Smooth muscle cell (in vitro differentiated cells): ENCODE measurements around the gene TBC1D13. TPM values are rescaled to one million over a fixed set of nuclear protein-coding genes. Genes with fewer than 3 reads are reported as not detected.
"Not testable (repeated sequence)": the region's sequence is repeated elsewhere in the genome, so short reads cannot be mapped to it uniquely, and the experiment has no call there.

ENCODE experiments used
- DNase-seq: peaks from one replicate; lab custom pipeline; 2025; ENCODE audit not compliant: unreplicated experiment; lab: John Stamatoyannopoulos, UW
- H2AFZ ChIP-seq: fragments of 200-600 bp; sonication (generic); 2 replicates; pipeline ENCODE4 v1.6.0; 2016; ENCODE audit warnings: antibody characterized with exemption, low read depth, mild to moderate bottlenecking
- H3F3A ChIP-seq: fragments of 200-600 bp; sonication (generic); 2 replicates; pipeline ENCODE4 v1.6.0; 2017; ENCODE audit warnings: antibody characterized with exemption, low read depth
- H3K27ac ChIP-seq: fragments of 200-600 bp; sonication (generic); 2 replicates; pipeline ENCODE4 v1.5.1; 2016; ENCODE audit warnings: low read depth, mild to moderate bottlenecking
- H3K27me3 ChIP-seq: fragments of 200-600 bp; sonication (generic); 2 replicates; pipeline ENCODE4 v1.6.1; 2016; ENCODE audit warnings: low read depth, mild to moderate bottlenecking
- H3K36me3 ChIP-seq: fragments of 200-600 bp; sonication (generic); 2 replicates; pipeline ENCODE4 v1.5.1; 2016; ENCODE audit warnings: low read depth
- H3K4me1 ChIP-seq: fragments of 200-600 bp; sonication (generic); 2 replicates; pipeline ENCODE4 v1.5.1; 2016; ENCODE audit warnings: low read depth
- H3K4me2 ChIP-seq: fragments of 200-600 bp; sonication (generic); 2 replicates; pipeline ENCODE4 v1.6.0; 2016; ENCODE audit warnings: mild to moderate bottlenecking
- H3K4me3 ChIP-seq: fragments of 200-600 bp; sonication (generic); 2 replicates; pipeline ENCODE4 v1.5.1; 2016; ENCODE audit warnings: mild to moderate bottlenecking
- H3K79me2 ChIP-seq: fragments of 200-600 bp; sonication (generic); 2 replicates; pipeline ENCODE4 v1.6.0; 2016; ENCODE audit warnings: low read depth, mild to moderate bottlenecking
- H3K9ac ChIP-seq: fragments of 200-600 bp; sonication (generic); 2 replicates; pipeline ENCODE4 v1.6.0; 2016; ENCODE audit warnings: low read depth
- H3K9me3 ChIP-seq: fragments of 200-600 bp; sonication (generic); replicated peaks from 2 replicates; pipeline ENCODE4 v1.5.1; 2016; ENCODE audit warnings: low read depth
- H4K20me1 ChIP-seq: fragments of 200-600 bp; sonication (generic); 2 replicates; pipeline ENCODE4 v1.6.0; 2016; ENCODE audit warnings: low read depth
- WGBS: methylation state at CpG from one replicate; pipeline ENCODE4 v1.1.7; 2016; ENCODE audit warnings: low lambda C conversion rate; 5-methylcytosine and 5-hydroxymethylcytosine counted together
- polyA plus RNA-seq: library from polyadenylated mRNA; unstranded; fragments of >200 nt; fragmentation: Nextera tagmentation; extraction: Ambion mirVana; gene quantifications from 2 replicates; pipeline ENCODE4 v1.2.1, GENCODE V29; 2016
- total RNA-seq: library from RNA; depleted of rRNA; stranded (reverse); fragments of >200 nt; gene quantifications from 2 replicates; pipeline ENCODE4 v1.2.3, GENCODE V29; 2014
- TF ChIP-seq, protein P1 (sequence below): fragments of 200-600 bp; sonication (generic); IDR thresholded peaks from 2 replicates; pipeline ENCODE4 v1.5.1; 2017; ENCODE audit warnings: borderline replicate concordance, mild to moderate bottlenecking, antibody characterized with exemption; ENCODE audit not compliant: insufficient read depth, poor library complexity, severe bottlenecking

The TBC1D13 gene
- total and polyA plus RNA-seq, 2 experiments from 2014 or later = 7.6 to 29.3 TPM

DNA sequence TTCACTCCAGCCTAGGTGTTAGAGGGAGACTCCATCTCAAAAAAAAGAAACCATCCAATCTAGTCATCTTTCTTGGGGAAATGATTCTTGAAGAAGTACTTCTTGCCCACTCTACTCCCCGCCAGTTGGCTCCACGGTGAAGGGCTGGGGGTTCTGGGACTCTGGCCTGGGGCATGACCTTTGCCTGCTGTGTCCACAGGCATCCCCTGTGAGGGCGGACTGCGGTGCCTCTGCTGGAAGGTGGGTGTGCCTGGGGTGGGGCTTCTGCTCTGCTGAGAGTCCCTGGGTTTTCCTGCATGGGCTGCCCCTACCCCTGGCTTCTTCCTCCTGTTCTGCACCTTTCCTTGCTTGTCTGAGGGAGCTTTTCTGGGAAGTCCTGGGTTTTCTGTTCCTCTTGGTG, 3.5 kb downstream of the TBC1D13 start:
- H3K4me2 ChIP-seq = no peak overlapping the region
- peaks cover 6% of the 10 kb centered on the region for H3K4me1 ChIP-seq
- H3F3A ChIP-seq = no peaks in the 10 kb centered on the region
- H2AFZ ChIP-seq = no peak overlapping the region
- H4K20me1 ChIP-seq = no peaks in the 10 kb centered on the region
- H3K4me3 ChIP-seq = no peak overlapping the region
- WGBS = 96% methylated on average over 4 of the region's 4 CpGs
- no peaks in the 10 kb centered on the region for H3K27me3 ChIP-seq
- H3K79me2 ChIP-seq = peaks cover 12% of the 10 kb centered on the region
- no peaks in the 10 kb centered on the region for H3K36me3 ChIP-seq
- TF ChIP-seq, protein P1, sequence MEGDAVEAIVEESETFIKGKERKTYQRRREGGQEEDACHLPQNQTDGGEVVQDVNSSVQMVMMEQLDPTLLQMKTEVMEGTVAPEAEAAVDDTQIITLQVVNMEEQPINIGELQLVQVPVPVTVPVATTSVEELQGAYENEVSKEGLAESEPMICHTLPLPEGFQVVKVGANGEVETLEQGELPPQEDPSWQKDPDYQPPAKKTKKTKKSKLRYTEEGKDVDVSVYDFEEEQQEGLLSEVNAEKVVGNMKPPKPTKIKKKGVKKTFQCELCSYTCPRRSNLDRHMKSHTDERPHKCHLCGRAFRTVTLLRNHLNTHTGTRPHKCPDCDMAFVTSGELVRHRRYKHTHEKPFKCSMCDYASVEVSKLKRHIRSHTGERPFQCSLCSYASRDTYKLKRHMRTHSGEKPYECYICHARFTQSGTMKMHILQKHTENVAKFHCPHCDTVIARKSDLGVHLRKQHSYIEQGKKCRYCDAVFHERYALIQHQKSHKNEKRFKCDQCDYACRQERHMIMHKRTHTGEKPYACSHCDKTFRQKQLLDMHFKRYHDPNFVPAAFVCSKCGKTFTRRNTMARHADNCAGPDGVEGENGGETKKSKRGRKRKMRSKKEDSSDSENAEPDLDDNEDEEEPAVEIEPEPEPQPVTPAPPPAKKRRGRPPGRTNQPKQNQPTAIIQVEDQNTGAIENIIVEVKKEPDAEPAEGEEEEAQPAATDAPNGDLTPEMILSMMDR = no peak
- no peaks in the 10 kb centered on the region for H3K9me3 ChIP-seq
- no peak for DNase-seq
- H3K9ac ChIP-seq = no peak overlapping the region
- no peak overlapping the region for H3K27ac ChIP-seq

DNA sequence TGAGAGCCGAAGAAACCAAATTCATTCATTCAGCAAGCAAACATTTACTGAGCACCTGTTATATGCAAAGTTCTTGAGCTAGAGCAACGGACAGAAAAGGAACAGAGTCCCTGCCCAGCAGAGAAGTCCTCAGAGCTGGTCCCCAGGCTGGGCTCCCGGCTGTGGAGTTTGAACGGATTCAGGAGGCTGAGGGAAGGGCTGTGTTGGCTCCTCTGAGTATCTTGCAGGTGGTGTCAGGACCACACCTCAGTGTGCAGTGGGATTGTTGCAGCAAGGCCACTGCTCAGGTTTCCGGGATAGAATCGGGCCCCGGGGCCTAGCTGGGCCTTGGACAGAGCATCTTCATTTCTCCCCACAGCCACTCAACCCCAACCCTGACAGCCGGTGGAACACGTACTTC, 5.1 kb downstream of the TBC1D13 start:
- no peaks in the 10 kb centered on the region for H3F3A ChIP-seq
- H3K79me2 ChIP-seq = peaks cover 12% of the 10 kb centered on the region
- H3K36me3 ChIP-seq = no peaks in the 10 kb centered on the region
- no peaks in the 10 kb centered on the region for H3K27me3 ChIP-seq
- WGBS = 84% methylated on average over 9 of the region's 9 CpGs
- no peaks in the 10 kb centered on the region for H4K20me1 ChIP-seq
- H3K4me1 ChIP-seq = peaks cover 6% of the 10 kb centered on the region
- no peak for DNase-seq
- H3K9ac ChIP-seq = no peak overlapping the region
- no peak overlapping the region for H2AFZ ChIP-seq
- no peak overlapping the region for H3K27ac ChIP-seq
- no peak overlapping the region for H3K4me2 ChIP-seq
- TF ChIP-seq, protein P1 = no peak
- no peaks in the 10 kb centered on the region for H3K9me3 ChIP-seq
- H3K4me3 ChIP-seq = no peak overlapping the region

DNA sequence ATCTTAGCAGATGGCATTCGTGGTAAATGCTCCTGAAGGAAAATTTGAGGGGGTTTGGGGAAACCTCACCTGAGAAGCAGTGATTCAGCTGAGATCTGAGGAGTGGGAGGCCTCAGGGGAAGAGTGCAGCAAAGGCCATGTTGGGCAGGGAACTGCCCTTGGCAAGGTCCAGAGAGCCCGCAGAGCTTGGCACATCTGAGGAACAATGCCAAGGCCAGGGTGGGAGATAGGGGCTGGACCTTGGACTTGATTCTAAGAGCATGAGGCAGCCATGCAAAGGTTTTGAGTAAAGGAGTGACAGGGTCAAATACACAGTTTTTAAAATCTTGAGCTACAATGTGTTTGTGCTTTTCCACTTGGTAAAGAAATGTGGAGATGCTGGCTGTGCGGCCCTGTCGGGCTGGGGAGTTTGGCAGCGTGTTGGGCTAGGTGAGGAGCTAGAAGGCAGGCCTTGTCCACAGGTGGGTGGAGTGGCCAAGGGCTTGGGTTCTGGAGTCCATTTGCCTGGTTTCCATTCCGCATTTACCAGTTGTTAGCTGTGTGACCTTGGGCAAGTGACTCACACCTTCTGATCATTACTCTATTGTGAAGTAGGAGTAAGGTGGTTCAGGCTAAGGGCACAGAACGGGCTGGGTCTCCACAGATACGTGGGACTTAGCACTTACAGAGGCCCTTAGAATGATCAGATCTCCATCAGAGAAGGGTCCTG, 6.1 kb downstream of the TBC1D13 start:
- TF ChIP-seq, protein P1 = no peak
- Histone ChIP-seq H3K9me3 (no peaks in the 10 kb centered on the region), H3K4me3 (no peak overlapping the region), H3K4me2 (no peak overlapping the region), H3K4me1 (peaks cover 2% of the 10 kb centered on the region), H3K79me2 (peaks cover 2% of the 10 kb centered on the region), H3F3A (no peaks in the 10 kb centered on the region), H2AFZ (no peak overlapping the region), H3K9ac (no peak overlapping the region), H3K27ac (no peak overlapping the region), H3K36me3 (no peaks in the 10 kb centered on the region), H3K27me3 (no peaks in the 10 kb centered on the region), H4K20me1 (no peaks in the 10 kb centered on the region)
- WGBS = 97% methylated on average over 8 of the region's 8 CpGs
- DNase-seq = no peak

DNA sequence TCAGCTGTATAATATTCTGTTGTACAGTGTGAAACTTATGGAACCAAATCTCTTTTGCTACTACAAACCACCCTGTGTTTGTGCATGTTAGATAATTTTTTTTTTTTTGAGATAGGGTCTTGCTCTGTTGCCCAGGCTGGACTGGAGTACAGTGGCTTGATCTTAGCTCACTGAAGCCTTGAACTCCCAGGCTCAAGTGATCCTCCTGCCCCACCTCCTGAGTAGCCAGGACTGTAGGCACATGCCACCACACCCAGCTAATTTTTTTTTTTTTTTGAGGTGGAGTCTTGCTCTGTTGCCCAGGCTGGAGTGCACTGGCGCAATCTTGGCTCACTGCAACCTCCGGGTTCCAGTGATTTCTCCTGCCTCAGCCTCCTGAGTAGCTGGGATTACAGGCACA, 7.9 kb downstream of the TBC1D13 start:
- H3K79me2 ChIP-seq, H3K9me3 ChIP-seq, H3K4me3 ChIP-seq, H2AFZ ChIP-seq, H3K27ac ChIP-seq, H3K9ac ChIP-seq, H3K4me2 ChIP-seq, H4K20me1 ChIP-seq, DNase-seq, H3K4me1 ChIP-seq, H3K27me3 ChIP-seq, H3F3A ChIP-seq, H3K36me3 ChIP-seq: not testable (repeated sequence)
- 45% methylated on average over 2 of the region's 2 CpGs for WGBS
